GM15510 (cell line): ENCODE data around the gene OSM.

ENCODE experiments used
- POLR2A ChIP-seq: IDR thresholded peaks from 3 replicates; pipeline ENCODE4 v1.6.1; 2011; ENCODE audit warnings: borderline replicate concordance; ENCODE audit not compliant: insufficient read length; ENCODE audit errors: extremely low read depth

Gene OSM

GRCh38 chr22:30280505-30280904, 13.9 kb upstream of the OSM start:
- no peak for TF ChIP-seq POLR2A

- TF ChIP-seq POLR2A = no peak
Observed at GRCh38 chr22:30279932-30280331, 13.3 kb upstream of the OSM start.

GRCh38 chr22:30279046-30279788, 12.6 kb upstream of the OSM start:
- no peak for TF ChIP-seq POLR2A

GRCh38 chr22:30277547-30278344, 11.1 kb upstream of the OSM start:
- no peak for TF ChIP-seq POLR2A

- TF ChIP-seq POLR2A = no peak
Observed at GRCh38 chr22:30276039-30276438, 9.4 kb upstream of the OSM start.

- no peak for TF ChIP-seq POLR2A
Observed at GRCh38 chr22:30275625-30276024, 9.0 kb upstream of the OSM start.

GRCh38 chr22:30274437-30274812, 7.8 kb upstream of the OSM start:
- TF ChIP-seq POLR2A = no peak

- no peak for TF ChIP-seq POLR2A
Observed at GRCh38 chr22:30273711-30274436, 7.2 kb upstream of the OSM start.

- TF ChIP-seq POLR2A = no peak
Observed at GRCh38 chr22:30272781-30273601, 6.3 kb upstream of the OSM start.

- TF ChIP-seq POLR2A = no peak
Observed at GRCh38 chr22:30270832-30271231, 4.2 kb upstream of the OSM start.

GRCh38 chr22:30268331-30268730, 1.7 kb upstream of the OSM start:
- TF ChIP-seq POLR2A = no peak

- no peak for TF ChIP-seq POLR2A
Observed at GRCh38 chr22:30267382-30268302, 991 bp upstream of the OSM start.

GRCh38 chr22:30265823-30266444, 717 bp downstream of the OSM start:
- TF ChIP-seq POLR2A = peak; percentile 71

GRCh38 chr22:30265131-30265720, 1.4 kb downstream of the OSM start:
- no peak for TF ChIP-seq POLR2A

GRCh38 chr22:30263883-30264282, 2.8 kb downstream of the OSM start:
- no peak for TF ChIP-seq POLR2A
